Stimulated activated CD8-positive, alpha-beta memory T cell treated with anti-CD3 and anti-CD28 coated beads, Interleukin-4, amount 100 ng/mL, for 24 hours (primary cell): Measurements from ENCODE around the gene DIPK1B.

Experiments
- DNase-seq: peaks from one replicate; pipeline ENCODE4 v3.0.0-alpha.2; 2020; ENCODE audit warnings: low read depth

DIPK1B gene

DNA sequence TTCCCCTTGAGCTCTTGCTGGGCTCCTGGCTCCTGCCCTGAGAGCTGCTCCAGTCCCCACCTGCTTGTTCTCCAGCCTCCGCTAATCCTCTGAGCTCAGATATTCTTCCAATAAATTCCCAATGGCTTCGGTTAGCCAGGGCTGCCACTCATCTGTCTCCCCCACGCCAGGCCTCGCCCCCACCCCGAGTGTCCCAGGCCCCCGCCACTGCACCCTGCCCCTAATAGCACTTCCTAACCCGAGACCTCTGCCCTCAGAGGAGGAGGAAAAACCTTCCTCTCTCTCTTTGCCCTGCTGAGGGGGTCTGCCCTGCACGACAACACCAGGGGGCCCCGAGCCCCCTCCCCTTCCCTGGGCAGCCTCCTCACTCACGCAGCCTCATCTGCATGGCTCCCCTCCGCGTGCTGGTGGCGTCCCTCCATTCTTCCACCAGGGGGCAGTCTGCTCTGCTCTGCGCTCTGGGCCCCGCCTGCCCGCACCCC is 57.4 kb downstream of the DIPK1B start:
- peak; percentile 24 for DNase-seq

DNA sequence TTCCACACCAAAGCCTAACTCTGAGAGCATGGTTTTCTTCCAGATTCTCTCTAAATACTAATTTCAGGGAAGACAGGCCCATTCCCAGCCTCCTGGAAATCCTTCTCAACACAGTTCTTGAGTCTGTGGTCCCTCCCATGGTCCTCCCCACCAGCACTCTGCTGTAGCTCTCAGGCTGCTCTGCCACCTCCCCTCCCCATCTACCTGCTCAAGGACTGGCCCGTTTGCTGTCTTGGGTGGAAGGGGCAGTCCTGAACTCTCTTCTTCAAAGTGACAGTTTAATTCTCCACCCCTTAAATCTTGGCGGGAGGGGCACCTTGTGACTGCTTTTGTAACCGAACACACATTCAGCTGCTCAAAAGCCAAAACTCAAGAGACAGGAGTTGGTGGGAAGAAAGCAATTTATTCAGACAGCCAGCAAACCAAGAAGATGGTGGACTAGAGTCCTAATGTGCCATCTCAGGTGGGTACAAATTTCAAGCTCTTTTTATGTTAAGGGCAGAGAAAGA is 59.6 kb downstream of the DIPK1B start:
- no peak for DNase-seq

DNA sequence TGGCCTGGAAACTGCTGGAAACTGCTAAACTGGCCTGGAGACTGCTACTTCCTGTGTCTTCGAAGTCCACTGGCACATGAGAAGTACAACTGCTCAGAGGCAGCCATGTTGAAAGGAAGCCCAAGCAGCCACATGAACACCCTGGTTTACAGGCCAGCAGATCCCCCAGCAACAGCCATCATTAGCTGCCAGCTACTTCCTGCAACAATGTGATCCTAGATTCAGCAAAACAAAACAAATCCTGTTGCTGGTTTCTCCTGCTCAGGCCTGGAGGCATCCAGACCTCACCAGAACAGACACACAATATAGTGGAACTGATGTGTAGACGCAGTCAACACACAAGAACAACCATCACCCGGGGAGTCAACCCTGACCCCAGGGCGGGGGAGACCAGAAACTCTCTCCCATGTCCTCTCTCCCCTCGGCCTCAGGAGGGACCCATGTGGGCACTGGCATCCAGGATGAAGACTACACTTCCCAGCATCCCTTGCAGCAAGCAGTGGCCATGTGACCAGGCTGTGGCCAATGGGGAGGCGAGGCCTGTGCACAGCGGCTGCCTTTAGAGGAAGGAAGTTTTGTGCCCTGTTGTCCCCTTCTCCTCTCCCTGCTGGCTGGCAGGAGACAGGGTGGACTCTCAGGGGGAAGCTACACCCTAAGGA is 61.1 kb downstream of the DIPK1B start:
- DNase-seq, result peak; percentile 10
